NCI-H2196 treated with DMSO at 0.1 percent for 48 hours (cell line): ENCODE measurements around the gene SEC11C.

Experiments used
- DNase-seq: peaks from one replicate; lab custom pipeline; 2025; ENCODE audit not compliant: unreplicated experiment; lab: John Stamatoyannopoulos, UW

SEC11C gene

DNA sequence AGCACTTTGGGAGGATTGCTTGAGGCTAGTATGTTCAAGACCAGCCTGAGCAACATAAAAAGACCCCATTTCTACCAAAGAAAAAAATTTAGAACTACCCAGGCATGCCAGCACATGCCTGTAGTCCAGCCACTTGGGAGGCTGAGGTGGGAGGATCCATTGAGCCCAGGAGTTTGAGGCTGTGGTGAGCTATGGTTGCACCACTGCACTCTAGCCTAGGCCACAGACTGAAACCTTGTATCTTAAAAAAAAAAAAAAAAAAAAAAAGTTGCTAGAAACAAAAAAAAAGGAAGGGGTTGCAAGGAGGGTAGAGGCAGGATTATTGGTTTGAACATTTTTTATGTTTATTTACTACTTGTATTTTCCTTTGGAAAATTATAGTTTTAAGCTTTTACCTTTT is 4.8 kb downstream of the SEC11C start:
- DNase-seq: no peak

DNA sequence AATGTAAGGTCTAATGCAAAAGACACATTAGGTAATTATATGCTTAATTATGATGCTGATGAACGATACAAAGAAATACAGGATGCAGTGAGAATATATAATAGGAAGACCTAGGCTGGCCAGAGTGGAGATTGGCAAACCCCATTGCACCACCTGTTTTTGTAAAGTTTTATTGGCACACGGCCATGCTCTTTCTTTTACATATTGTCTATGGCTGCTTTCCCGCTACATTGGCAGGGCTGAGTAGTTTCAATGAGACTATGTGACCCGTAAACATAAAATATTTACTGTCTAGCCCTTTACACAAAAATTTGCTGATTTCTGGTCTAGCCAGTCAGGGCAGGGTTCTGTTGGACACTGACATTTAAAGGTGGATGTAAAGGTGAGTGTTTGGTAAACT is 5.4 kb downstream of the SEC11C start:
- DNase-seq: peak; percentile 20

DNA sequence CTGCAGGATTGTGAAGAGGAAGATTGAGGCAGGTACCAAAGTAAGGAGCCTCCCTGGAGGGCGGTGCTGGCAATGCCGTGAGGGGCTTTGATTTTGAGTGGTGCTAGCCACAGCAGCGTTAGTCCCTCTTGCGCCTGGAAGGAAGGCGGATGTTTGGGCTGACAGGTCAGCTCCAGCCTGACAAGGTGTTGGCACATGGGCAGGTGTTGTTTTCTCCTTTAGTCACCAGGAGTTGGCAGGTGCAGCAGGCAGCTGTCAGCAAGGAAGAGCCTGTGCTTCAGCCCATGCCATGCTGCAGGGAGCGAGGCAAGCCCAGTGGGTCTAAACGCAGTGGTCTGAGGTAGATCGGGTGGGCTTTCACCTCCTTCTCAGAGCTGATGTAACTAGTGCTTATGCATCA is 8.5 kb downstream of the SEC11C start:
- DNase-seq: peak; percentile 84

- no peak for DNase-seq
Measured at GRCh38 chr18:59149007-59149406, 9.3 kb downstream of the SEC11C start.

DNA sequence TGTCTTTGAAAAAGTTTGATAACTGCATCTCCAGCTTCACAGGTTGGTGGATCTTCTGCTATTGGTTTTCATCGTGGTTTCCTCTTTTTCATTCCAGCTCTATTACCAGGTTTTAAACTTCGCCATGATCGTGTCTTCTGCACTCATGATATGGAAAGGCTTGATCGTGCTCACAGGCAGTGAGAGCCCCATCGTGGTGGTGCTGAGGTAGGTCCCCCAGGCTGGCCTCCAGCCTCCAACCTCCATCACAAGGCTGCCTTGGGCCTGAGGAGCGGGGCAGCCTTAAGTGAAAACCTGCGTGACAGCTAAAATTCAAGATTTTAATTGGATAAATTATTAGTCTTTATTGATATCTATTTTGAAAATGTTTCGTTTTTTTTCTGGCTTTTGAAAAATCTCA is 9.7 kb downstream of the SEC11C start:
- DNase-seq: no peak

GRCh38 chr18:59150236-59150635 is 10.6 kb downstream of the SEC11C start:
- DNase-seq: no peak

- no peak for DNase-seq
Measured at GRCh38 chr18:59155153-59155552, 15.5 kb downstream of the SEC11C start.

- no peak for DNase-seq
Measured at GRCh38 chr18:59156316-59156715, 16.6 kb downstream of the SEC11C start.

- no peak for DNase-seq
Measured at GRCh38 chr18:59159265-59159664, 19.6 kb downstream of the SEC11C start.

DNA sequence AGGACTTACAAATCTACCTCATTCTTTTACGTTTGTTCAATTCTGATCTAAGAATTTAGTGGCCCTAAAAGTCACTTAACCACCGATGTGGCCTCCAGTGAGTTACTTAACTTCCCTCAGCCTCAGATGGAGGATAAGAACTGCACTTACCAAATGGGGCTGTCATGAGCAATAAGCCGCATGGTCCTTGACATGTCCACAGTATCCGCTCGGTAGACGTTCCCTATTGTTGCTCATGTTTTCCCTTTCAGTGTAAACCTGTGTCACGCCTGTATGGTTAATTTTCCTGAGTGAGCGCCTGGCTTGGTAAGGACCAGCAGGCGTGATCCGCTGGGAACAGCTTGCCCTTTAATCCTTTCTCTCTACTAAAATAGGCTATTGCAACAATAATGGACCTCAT is 20.3 kb downstream of the SEC11C start:
- DNase-seq: no peak

DNA sequence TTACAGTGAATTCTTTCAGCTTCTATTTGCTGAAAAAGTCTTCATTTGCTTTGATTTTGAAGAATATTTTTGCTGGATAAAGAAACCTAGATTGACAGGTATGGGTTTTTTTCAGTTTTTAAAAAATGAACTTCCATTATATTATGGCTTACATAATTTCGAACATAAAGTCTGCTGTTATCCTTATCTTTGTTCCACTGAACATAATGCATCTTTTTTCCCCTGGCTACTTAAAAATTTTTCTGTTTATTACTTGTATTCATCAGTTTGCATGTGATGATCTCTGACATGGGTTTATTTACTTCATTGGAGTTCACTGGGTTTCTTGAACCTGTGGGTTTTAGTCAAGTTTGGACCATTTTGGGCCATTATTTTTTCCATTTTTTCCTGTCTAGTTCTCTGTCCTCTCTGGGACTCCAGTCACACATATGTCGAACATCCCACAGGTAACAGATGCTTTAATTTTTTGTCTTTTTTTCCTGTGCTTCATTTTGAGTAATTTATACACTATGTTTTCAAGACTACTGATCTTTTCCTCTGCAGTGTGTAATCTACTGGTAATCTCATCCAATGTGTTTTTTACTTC is 33.1 kb downstream of the SEC11C start:
- no peak for DNase-seq

DNA sequence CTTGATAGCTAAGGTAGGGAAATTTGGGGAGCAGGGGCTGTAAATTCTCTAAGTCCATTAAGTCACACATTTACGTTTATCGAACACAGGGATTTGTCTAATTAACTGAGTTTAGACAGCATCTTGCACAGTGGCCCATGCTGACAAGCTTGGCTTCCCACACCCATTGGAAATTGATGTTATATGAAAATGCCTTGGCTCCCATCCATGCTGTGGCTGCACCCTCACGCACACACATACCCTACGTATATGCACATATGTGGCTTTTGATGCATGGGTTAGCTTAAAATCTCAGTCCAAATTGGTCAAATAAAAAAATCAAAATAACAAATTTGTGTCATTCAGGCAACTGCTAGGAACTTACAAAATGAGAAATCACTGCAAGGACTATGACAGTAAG is 37.8 kb downstream of the SEC11C start:
- no peak for DNase-seq

DNA sequence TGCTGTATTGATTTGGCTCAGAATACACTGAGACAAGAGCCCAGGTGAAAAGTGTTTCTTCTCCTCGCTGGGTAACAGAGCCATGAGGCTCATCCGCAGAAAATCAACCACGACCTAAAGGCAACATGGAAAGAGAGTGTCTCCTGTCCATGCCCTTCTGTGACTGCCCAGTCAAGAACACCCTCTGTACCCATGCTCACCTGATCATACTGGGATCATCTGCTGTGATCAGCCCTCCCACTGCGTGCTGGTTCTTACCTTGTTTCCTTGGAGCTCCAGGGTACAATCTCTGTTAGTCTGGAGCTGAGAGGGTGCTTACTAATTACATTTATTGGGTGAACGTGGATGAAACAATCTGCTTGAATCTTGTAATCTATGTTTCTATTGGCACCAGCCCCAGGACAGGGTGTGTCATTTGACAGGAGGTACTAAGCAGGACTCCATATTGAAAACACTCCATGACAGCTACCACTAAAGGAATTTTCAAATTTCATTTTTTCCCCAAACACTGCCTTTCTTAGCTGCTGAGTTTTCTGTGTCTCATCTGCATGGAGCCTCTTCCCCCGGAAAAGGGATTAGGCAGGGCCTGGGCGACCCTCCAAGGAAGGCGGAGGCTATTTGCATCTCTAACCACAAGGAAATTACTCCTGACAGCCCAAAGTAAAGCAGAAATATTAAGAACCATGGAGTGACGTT is 40.6 kb downstream of the SEC11C start:
- no peak for DNase-seq

DNA sequence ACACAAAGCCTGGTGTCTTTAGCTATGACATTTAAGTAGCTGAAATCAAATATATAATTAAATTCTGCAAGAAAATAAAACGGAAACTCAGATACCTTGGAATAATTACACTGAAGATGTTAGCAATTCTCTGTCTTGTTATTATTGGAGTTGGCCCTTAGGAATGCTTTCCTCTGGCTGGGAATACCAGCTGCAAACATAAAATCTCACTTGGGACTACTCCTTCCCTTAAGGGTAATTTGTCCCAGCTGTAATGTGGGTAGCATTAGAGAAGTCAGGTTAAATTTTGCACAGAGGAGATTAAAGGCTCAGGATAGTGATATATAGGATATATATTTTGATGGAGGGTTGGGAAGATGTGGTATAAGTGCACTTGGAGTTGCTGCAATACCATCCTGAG is 43.0 kb downstream of the SEC11C start:
- no peak for DNase-seq

DNA sequence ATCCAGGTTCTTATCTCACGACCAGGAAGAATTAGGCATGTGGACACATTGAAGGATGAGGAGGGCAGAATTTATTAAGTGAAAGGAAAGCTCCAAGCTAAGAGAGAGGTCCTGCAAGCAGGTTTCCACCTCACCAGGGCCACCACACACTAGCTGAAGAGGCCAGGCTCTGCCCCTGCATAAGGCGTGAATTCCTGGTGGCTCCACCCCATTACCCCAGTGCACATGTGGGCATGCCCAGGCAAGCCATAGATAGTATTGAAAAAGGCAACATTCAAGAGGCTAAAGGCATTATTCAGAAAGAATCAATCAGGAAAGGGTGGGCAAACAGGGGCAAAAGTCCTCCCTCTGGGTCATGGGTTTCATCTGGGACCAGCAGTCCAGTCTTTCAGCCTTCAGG is 49.3 kb downstream of the SEC11C start:
- DNase-seq: no peak

- DNase-seq: no peak
Measured at GRCh38 chr18:59189746-59190145, 50.1 kb downstream of the SEC11C start.

DNA sequence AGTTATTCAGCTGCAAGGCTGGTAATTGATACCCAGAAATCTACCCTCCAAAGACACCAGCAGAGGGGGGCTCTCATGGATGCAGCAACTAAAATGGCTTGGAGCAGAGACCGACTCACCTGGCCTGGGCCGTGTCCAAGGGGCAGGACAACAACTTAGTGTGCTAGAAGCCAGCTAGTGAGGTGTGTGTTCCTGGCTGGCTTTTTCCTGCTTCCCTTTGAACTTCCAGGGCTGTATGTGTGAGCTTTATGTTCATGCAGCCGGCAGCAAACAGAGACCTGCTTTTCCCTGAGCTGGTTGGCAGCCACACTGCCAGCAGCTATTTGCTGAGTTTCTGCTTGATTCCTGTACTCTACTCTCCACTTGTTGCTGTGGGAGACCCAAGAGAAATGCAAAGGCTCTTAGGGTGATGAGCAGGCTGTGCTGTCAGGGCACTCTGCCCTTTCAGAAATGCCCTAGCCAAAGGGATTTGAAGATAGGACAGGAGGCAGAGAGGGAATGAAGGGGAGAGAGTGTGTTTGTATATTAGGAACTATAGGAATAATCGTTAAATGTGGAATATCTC is 56.6 kb downstream of the SEC11C start:
- no peak for DNase-seq

DNA sequence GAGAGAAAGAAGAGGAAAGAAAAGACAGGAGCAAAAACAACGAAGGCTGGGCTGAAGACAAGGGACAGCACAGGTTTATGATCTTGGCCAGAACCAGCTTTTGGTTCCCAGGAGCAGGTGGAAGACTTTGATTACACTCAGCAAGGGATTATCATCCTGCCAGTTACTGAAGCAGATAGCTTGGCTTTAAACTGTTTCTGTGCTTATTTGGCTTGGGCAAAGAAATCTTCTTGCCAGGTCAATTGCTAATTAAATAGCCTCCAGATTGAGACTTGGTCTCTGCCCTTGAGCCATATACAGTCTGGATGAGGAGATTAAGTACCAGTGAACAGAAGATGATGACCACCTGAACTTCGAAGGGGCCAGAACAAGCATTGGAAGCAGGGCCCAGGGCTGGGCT is 58.0 kb downstream of the SEC11C start:
- DNase-seq: no peak

- DNase-seq: no peak
Measured at GRCh38 chr18:59198215-59198614, 58.5 kb downstream of the SEC11C start.

- DNase-seq: no peak
Measured at GRCh38 chr18:59200787-59201186, 61.1 kb downstream of the SEC11C start.

DNA sequence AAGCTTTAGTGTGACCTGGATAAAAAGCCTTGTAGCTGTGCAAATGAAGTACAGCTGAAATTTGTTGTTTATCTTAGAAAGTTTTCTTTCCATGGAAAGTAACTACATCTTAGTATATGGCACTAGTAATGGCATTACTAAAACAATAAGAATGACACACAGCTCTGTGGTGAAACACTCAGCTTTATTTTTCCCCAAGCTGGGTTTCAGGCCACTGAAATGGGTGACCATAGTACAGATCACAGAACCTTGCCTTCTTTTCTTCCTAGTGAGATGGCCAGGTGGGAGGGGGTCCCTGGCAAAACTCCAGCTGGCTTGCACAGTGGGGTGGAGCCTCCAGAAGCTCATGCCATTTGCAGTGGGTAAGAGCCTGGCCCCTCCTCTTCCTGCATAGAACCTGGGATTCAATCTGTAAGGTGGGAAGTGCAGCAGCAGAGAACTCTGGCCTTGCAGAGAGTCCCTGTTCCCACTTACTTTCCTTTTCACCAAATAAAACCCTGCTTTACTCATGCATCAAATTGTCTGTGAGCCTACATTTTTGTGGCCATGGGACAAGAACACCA is 62.7 kb downstream of the SEC11C start:
- DNase-seq: no peak

DNA sequence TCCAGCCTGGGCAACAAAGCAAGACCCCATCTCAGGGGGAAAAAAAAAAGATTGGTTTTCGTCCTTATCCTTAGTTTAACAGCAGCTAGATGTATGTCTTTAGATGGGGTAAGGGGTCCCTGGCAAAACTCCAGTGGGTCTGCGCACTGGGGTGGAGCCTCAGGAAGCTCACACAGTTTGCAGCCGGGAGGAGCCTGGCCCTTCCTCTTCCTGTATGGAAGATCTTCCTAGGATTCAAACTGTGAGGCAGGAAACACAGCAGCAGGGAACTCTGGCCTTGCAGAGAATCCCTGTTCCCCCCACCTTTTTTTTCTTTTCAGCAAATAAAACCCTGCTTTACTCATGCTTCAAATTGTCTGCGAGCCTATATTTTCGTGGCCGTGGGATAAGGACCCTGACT is 67.8 kb downstream of the SEC11C start:
- DNase-seq: no peak
